OCI-M1 (cell line): ENCODE measurements around the gene NACA2.
"Not testable (repeated sequence)": the region's sequence is repeated elsewhere in the genome, so short reads cannot be mapped to it uniquely, and the experiment has no call there.

ENCODE experiments used
- DNase-seq: peaks from one replicate; lab custom pipeline; 2025; lab: John Stamatoyannopoulos, UW

NACA2 gene

GRCh38 chr17:61591018-61591417, at the start of gene NACA2:
Gene NACA2, minus strand, starts transcription at chr17:61591219. Its CDS starts 39 bp downstream, at chr17:61591180.
- no peak for DNase-seq

- DNase-seq: no peak
Measured at GRCh38 chr17:61639818-61640217, 48.8 kb upstream of the NACA2 start.

GRCh38 chr17:61638087-61638486, 47.1 kb upstream of the NACA2 start:
- no peak for DNase-seq

- DNase-seq: peak; percentile 75
Measured at GRCh38 chr17:61635913-61636432, 45.0 kb upstream of the NACA2 start.

GRCh38 chr17:61634942-61635538, 44.0 kb upstream of the NACA2 start:
- no peak for DNase-seq

GRCh38 chr17:61634011-61634539, 43.1 kb upstream of the NACA2 start:
- DNase-seq: no peak

- DNase-seq: no peak
Measured at GRCh38 chr17:61632826-61633225, 41.8 kb upstream of the NACA2 start.

- DNase-seq: no peak
Measured at GRCh38 chr17:61631800-61632199, 40.8 kb upstream of the NACA2 start.

GRCh38 chr17:61628158-61628557, 37.1 kb upstream of the NACA2 start:
- not testable (repeated sequence) for DNase-seq

- DNase-seq: no peak
Measured at GRCh38 chr17:61627658-61628057, 36.6 kb upstream of the NACA2 start.

GRCh38 chr17:61627125-61627524, 36.1 kb upstream of the NACA2 start:
- DNase-seq: peak; percentile 15

GRCh38 chr17:61625564-61625963, 34.5 kb upstream of the NACA2 start:
- DNase-seq: no peak

GRCh38 chr17:61624951-61625350, 33.9 kb upstream of the NACA2 start:
- DNase-seq: no peak

- DNase-seq: no peak
Measured at GRCh38 chr17:61621317-61621716, 30.3 kb upstream of the NACA2 start.

GRCh38 chr17:61619953-61620352, 28.9 kb upstream of the NACA2 start:
- DNase-seq: no peak

- DNase-seq: peak; percentile 40
Measured at GRCh38 chr17:61619493-61619892, 28.5 kb upstream of the NACA2 start.

GRCh38 chr17:61618950-61619349, 27.9 kb upstream of the NACA2 start:
- no peak for DNase-seq

- DNase-seq: no peak
Measured at GRCh38 chr17:61617330-61617729, 26.3 kb upstream of the NACA2 start.

- DNase-seq: no peak
Measured at GRCh38 chr17:61616783-61617182, 25.8 kb upstream of the NACA2 start.

GRCh38 chr17:61614219-61614618, 23.2 kb upstream of the NACA2 start:
- no peak for DNase-seq

- no peak for DNase-seq
Measured at GRCh38 chr17:61611323-61611722, 20.3 kb upstream of the NACA2 start.

- DNase-seq: no peak
Measured at GRCh38 chr17:61605692-61606091, 14.7 kb upstream of the NACA2 start.

GRCh38 chr17:61601297-61601696, 10.3 kb upstream of the NACA2 start:
- DNase-seq: no peak

- DNase-seq: no peak
Measured at GRCh38 chr17:61600621-61601020, 9.6 kb upstream of the NACA2 start.
